Endodermal cell (in vitro differentiated cells): ENCODE measurements around the gene STYK1. TPM values are rescaled to one million over a fixed set of nuclear protein-coding genes. Genes with fewer than 3 reads are reported as not detected.
"Not testable (repeated sequence)": the region's sequence is repeated elsewhere in the genome, so short reads cannot be mapped to it uniquely, and the experiment has no call there.

ENCODE experiments used
- DNase-seq: peaks from one replicate; pipeline ENCODE4 v3.0.0-alpha.2; 2017
- H3K27ac ChIP-seq: 2 replicates; pipeline ENCODE4 v1.5.1; 2013; ENCODE audit warnings: mild to moderate bottlenecking, low read depth, low read length, moderate library complexity
- H3K27me3 ChIP-seq: 2 replicates; pipeline ENCODE4 v1.6.1; 2013; ENCODE audit warnings: mild to moderate bottlenecking, low read length, moderate library complexity; ENCODE audit not compliant: insufficient read depth, control insufficient read depth, poor library complexity, severe bottlenecking
- H3K36me3 ChIP-seq: 2 replicates; pipeline ENCODE4 v1.7.0; 2013; ENCODE audit warnings: mild to moderate bottlenecking, low read length, moderate library complexity; ENCODE audit not compliant: control insufficient read depth, insufficient read depth
- H3K4me1 ChIP-seq: one replicate; pipeline ENCODE4 v1.7.0; 2013; ENCODE audit warnings: low read length; ENCODE audit not compliant: control insufficient read depth, insufficient read depth
- H3K4me3 ChIP-seq: 2 replicates; pipeline ENCODE4 v1.5.1; 2013; ENCODE audit warnings: mild to moderate bottlenecking, low read length, moderate library complexity
- H3K9ac ChIP-seq: 2 replicates; pipeline ENCODE4 v1.6.1; 2013; ENCODE audit warnings: mild to moderate bottlenecking, low read length, moderate library complexity; ENCODE audit not compliant: poor library complexity, severe bottlenecking; ENCODE audit errors: extremely low read depth
- H3K9me3 ChIP-seq: 2 replicates; pipeline ENCODE4 v1.6.1; 2013; ENCODE audit warnings: mild to moderate bottlenecking, low read length, moderate library complexity; ENCODE audit not compliant: control insufficient read depth
- H3K27ac Mint-ChIP-seq: 2 replicates; pipeline ENCODE4 v1.8.0; 2020; ENCODE audit warnings: mixed read lengths
- H3K27me3 Mint-ChIP-seq: 2 replicates; pipeline ENCODE4 v1.8.0; 2021; ENCODE audit warnings: mild to moderate bottlenecking, mixed read lengths; ENCODE audit not compliant: insufficient read depth
- H3K36me3 Mint-ChIP-seq: 2 replicates; pipeline ENCODE4 v1.8.0; 2020; ENCODE audit warnings: low read depth, mixed read lengths
- H3K4me1 Mint-ChIP-seq: 2 replicates; pipeline ENCODE4 v1.8.0; 2020; ENCODE audit warnings: mixed read lengths
- H3K4me3 Mint-ChIP-seq: 2 replicates; pipeline ENCODE4 v1.8.0; 2020; ENCODE audit warnings: mild to moderate bottlenecking, moderate library complexity, mixed read lengths
- H3K9me3 Mint-ChIP-seq: 2 replicates; pipeline ENCODE4 v1.8.0; 2020; ENCODE audit warnings: mild to moderate bottlenecking, mixed read lengths
- CTCF ChIP-seq: fragments of 200-600 bp; sonication (generic); conservative IDR thresholded peaks from 2 replicates; pipeline ENCODE4 v1.5.0; 2021; ENCODE audit warnings: antibody characterized with exemption, mild to moderate bottlenecking
- WGBS, 2 experiments: methylation state at CpG; one replicate each; pipeline versions ENCODE4 v1.1.5 to v1.1.7; 2013; ENCODE audit warnings: missing lambda C conversion rate in 2 of 2, mixed read lengths in 1 of 2; ENCODE audit not compliant: insufficient coverage in 1 of 2, insufficient read length in 1 of 2; 5-methylcytosine and 5-hydroxymethylcytosine counted together
- total RNA-seq, 2 donors: library from RNA; stranded (reverse); fragmentation: NEBNext Ultra II Directional in 1 of 2; extraction: Animal tissue kit (Norgen Biotek cat#: 25700) in 1 of 2; gene quantifications; 2 replicates in 1 of 2; 3 replicates in 1 of 2; pipeline ENCODE4 v1.2.1, GENCODE V29; 2021

The STYK1 gene
- total RNA-seq, 2 donors from 2014 or later: 3.3 to 4.5 TPM

DNA sequence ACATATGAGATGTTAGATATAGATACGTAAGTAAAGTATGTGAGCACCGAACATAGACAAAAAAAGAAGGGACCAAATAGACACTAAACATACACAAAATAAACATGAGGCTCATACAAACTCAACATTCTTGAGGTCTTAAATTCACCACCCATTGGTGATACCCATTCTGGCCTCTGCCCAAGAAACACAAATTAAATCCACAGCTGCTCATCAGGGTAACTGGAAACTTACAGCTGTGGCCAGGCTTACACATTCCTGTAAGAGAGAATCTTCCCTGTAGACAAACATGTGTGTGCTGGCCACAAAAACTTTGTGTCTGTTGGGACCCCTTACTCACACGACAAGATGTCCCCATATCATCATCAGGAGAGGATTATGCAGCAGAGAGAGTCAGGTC is 82.9 kb downstream of the STYK1 start:
- Mint-ChIP-seq H3K4me1 (no peaks in the 10 kb centered on the region), H3K9me3 (no peaks in the 10 kb centered on the region), H3K36me3 (peaks cover 11% of the 10 kb centered on the region), H3K27ac (no peak overlapping the region), H3K4me3 (no peak overlapping the region), H3K27me3 (no peaks in the 10 kb centered on the region)
- no peaks in the 10 kb centered on the region for H3K4me1 ChIP-seq
- no peaks in the 10 kb centered on the region for H3K9me3 ChIP-seq
- no peaks in the 10 kb centered on the region for H3K36me3 ChIP-seq
- no peak for TF ChIP-seq CTCF
- H3K27me3 ChIP-seq: no peaks in the 10 kb centered on the region
- no peak overlapping the region for H3K9ac ChIP-seq
- H3K4me3 ChIP-seq: no peak overlapping the region
- H3K27ac ChIP-seq: no peak overlapping the region
- DNase-seq: no peak
- 98% methylated on average over 3 of the region's 3 CpGs; no CpG with 5 or more reads in 1 of the 2 experiments for WGBS, 2 experiments

DNA sequence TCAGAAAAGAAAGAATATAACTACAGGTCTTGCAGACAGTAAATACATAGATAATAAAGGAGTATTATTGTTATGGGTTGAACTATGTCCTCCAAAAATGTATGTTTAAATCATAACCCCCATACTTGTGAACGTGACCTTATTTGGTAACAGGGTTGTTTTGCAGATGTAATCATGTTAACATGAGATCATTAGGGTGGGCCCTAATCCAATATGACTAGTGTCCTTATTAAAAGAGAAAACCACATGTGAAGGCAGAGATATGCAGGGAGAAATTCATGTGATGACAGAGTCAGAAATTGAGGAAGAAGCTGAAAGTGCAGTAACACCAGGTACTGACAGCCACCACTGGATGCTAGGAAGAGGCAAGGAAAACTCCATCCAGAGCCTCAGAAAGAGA is 89.4 kb downstream of the STYK1 start:
- peaks cover 6% of the 10 kb centered on the region for H3K36me3 ChIP-seq
- Mint-ChIP-seq H3K36me3 (peaks cover 44% of the 10 kb centered on the region), H3K4me3 (no peak overlapping the region), H3K9me3 (peaks cover 34% of the 10 kb centered on the region), H3K27ac (no peak overlapping the region), H3K4me1 (no peaks in the 10 kb centered on the region), H3K27me3 (no peaks in the 10 kb centered on the region)
- no peak overlapping the region for H3K4me3 ChIP-seq
- TF ChIP-seq CTCF: no peak
- WGBS, 2 experiments: 100% methylated on average over 1 of the region's 1 CpG; no CpG with 5 or more reads in 1 of the 2 experiments
- no peaks in the 10 kb centered on the region for H3K4me1 ChIP-seq
- no peak overlapping the region for H3K9ac ChIP-seq
- no peaks in the 10 kb centered on the region for H3K27me3 ChIP-seq
- no peak for DNase-seq
- H3K9me3 ChIP-seq: peaks cover 25% of the 10 kb centered on the region
- H3K27ac ChIP-seq: no peak overlapping the region

GRCh38 chr12:10582704-10583103 is 91.1 kb downstream of the STYK1 start:
- Histone ChIP-seq H3K27ac (no peak overlapping the region), H3K4me3 (no peak overlapping the region), H3K9ac (no peak overlapping the region), H3K4me1 (no peaks in the 10 kb centered on the region), H3K36me3 (peaks cover 6% of the 10 kb centered on the region), H3K27me3 (no peaks in the 10 kb centered on the region), H3K9me3 (peaks cover 25% of the 10 kb centered on the region)
- Mint-ChIP-seq H3K36me3 (peaks cover 38% of the 10 kb centered on the region), H3K27ac (no peak overlapping the region), H3K9me3 (peaks cover 34% of the 10 kb centered on the region), H3K4me3 (no peak overlapping the region), H3K27me3 (no peaks in the 10 kb centered on the region), H3K4me1 (no peaks in the 10 kb centered on the region)
- DNase-seq: no peak
- TF ChIP-seq CTCF: no peak
- WGBS, 2 experiments: 92% methylated on average over 3 of the region's 3 CpGs; no CpG with 5 or more reads in 1 of the 2 experiments

GRCh38 chr12:10582133-10582532 is 91.7 kb downstream of the STYK1 start:
- not testable (repeated sequence) for H3K4me3 ChIP-seq, H3K27ac ChIP-seq, H3K36me3 ChIP-seq, H3K4me1 ChIP-seq, H3K27ac Mint-ChIP-seq, H3K27me3 ChIP-seq, H3K4me3 Mint-ChIP-seq, H3K4me1 Mint-ChIP-seq, DNase-seq, H3K27me3 Mint-ChIP-seq, H3K9ac ChIP-seq
- peaks cover 25% of the 10 kb centered on the region for H3K9me3 ChIP-seq
- WGBS, 2 experiments: 80% methylated on average over 3 of the region's 3 CpGs; no CpG with 5 or more reads in 1 of the 2 experiments
- Mint-ChIP-seq H3K9me3 (peaks cover 34% of the 10 kb centered on the region), H3K36me3 (peaks cover 38% of the 10 kb centered on the region)
